Fibroblast of villous mesenchyme (primary cell): ENCODE data around the gene HACD1. TPM values are rescaled to one million over a fixed set of nuclear protein-coding genes. Genes with fewer than 3 reads are reported as not detected.

Experiments used
- DNase-seq: peaks from one replicate; pipeline ENCODE4 v3.0.0-alpha.2; 2010; ENCODE audit warnings: low read depth
- H3K4me3 ChIP-seq: 2 replicates; pipeline ENCODE4 v1.5.1; 2011; ENCODE audit warnings: low read depth, mild to moderate bottlenecking, low read length
- CTCF ChIP-seq: IDR thresholded peaks from 2 replicates; pipeline ENCODE4 v1.5.1; 2012; ENCODE audit warnings: low read depth, mild to moderate bottlenecking, low read length; ENCODE audit not compliant: insufficient read depth
- total RNA-seq: library from RNA; depleted of rRNA; stranded (reverse); fragments of >200 nt; gene quantifications from 2 replicates; pipeline ENCODE4 v1.2.3, GENCODE V29; 2012

The HACD1 gene
- total RNA-seq, 1 donor = 102 TPM

GRCh38 chr10:17562614-17563013 is 54.6 kb downstream of the HACD1 start:
- no peak overlapping the region for H3K4me3 ChIP-seq
- no peak for TF ChIP-seq CTCF
- peak; percentile 38 for DNase-seq

GRCh38 chr10:17561111-17561510 is 56.1 kb downstream of the HACD1 start:
- no peak for TF ChIP-seq CTCF
- no peak for DNase-seq
- no peak overlapping the region for H3K4me3 ChIP-seq

- no peak overlapping the region for H3K4me3 ChIP-seq
- no peak for DNase-seq
- TF ChIP-seq CTCF = no peak
These were observed 59.7 kb downstream of the HACD1 start for GRCh38 chr10:17557459-17557858.

GRCh38 chr10:17548770-17549169 is 68.4 kb downstream of the HACD1 start:
- no peak overlapping the region for H3K4me3 ChIP-seq
- peak; percentile 6 for DNase-seq
- TF ChIP-seq CTCF = no peak

GRCh38 chr10:17548162-17548561 is 69.0 kb downstream of the HACD1 start:
- H3K4me3 ChIP-seq = no peak overlapping the region
- DNase-seq = no peak
- TF ChIP-seq CTCF = no peak

- no peak for TF ChIP-seq CTCF
- no peak overlapping the region for H3K4me3 ChIP-seq
- no peak for DNase-seq
These were observed 70.1 kb downstream of the HACD1 start for GRCh38 chr10:17547060-17547459.

- no peak overlapping the region for H3K4me3 ChIP-seq
- TF ChIP-seq CTCF = no peak
- no peak for DNase-seq
These were observed 72.7 kb downstream of the HACD1 start for GRCh38 chr10:17544465-17544864.
